CD14-positive monocyte (primary cell): ENCODE measurements around the gene CD55. TPM values are rescaled to one million over a fixed set of nuclear protein-coding genes. Genes with fewer than 3 reads are reported as not detected.

Experiments
- DNase-seq, 3 donors: peaks; one replicate each; pipeline ENCODE4 v3.0.0-alpha.2; 2011 to 2022
- H2AFZ ChIP-seq: 2 replicates; pipeline ENCODE4 v1.6.0; 2012; ENCODE audit warnings: mild to moderate bottlenecking, low read depth, low read length, inconsistent platforms; ENCODE audit not compliant: insufficient read depth, poor library complexity, severe bottlenecking
- H3K27ac ChIP-seq, 2 donors: 1 replicate in 1 of 2; 2 replicates in 1 of 2; pipeline ENCODE4 v1.5.1; 2012 to 2013; ENCODE audit warnings: low read length in 2 of 2, control low read depth in 1 of 2, inconsistent platforms in 1 of 2, low read depth in 1 of 2, mild to moderate bottlenecking in 1 of 2
- H3K27me3 ChIP-seq, 2 donors: one replicate each; pipeline versions ENCODE4 v1.6.0 to v1.6.1; 2011 to 2013; ENCODE audit warnings: low read length in 2 of 2; ENCODE audit not compliant: control insufficient read depth in 2 of 2, insufficient read depth in 2 of 2
- H3K36me3 ChIP-seq, 2 donors: replicated peaks in 1 of 2; 1 replicate in 1 of 2; 2 replicates in 1 of 2; pipeline versions ENCODE4 v1.5.1 to v1.6.1; 2012 to 2013; ENCODE audit warnings: low read length in 2 of 2, control low read depth in 1 of 2, inconsistent platforms in 1 of 2, mild to moderate bottlenecking in 1 of 2; ENCODE audit not compliant: insufficient read depth in 2 of 2, control insufficient read depth in 1 of 2
- H3K4me1 ChIP-seq, 2 donors: 1 replicate in 1 of 2; 2 replicates in 1 of 2; pipeline versions ENCODE4 v1.5.1 to v1.6.1; 2012 to 2013; ENCODE audit warnings: low read length in 2 of 2, control low read depth in 1 of 2, inconsistent platforms in 1 of 2, mild to moderate bottlenecking in 1 of 2, moderate library complexity in 1 of 2; ENCODE audit not compliant: insufficient read depth in 2 of 2, control insufficient read depth in 1 of 2
- H3K4me2 ChIP-seq: replicated peaks from 2 replicates; pipeline ENCODE3; 2012; ENCODE audit warnings: low read length, moderate library complexity, mild to moderate bottlenecking; ENCODE audit not compliant: poor library complexity, severe bottlenecking; ENCODE audit errors: extremely low read depth
- H3K4me3 ChIP-seq, 3 experiments: fragments of 200-600 bp in 1 of 3; sonication (generic) in 1 of 3; replicated peaks in 1 of 3; 1 replicate in 2 of 3; 2 replicates in 1 of 3; pipeline ENCODE4 v1.5.1; 2011 to 2013; ENCODE audit warnings: low read length in 3 of 3, mild to moderate bottlenecking in 3 of 3, control low read depth in 2 of 3, low read depth in 2 of 3, inconsistent platforms in 1 of 3, moderate library complexity in 1 of 3
- H3K79me2 ChIP-seq: 2 replicates; pipeline ENCODE4 v1.6.0; 2012; ENCODE audit warnings: mild to moderate bottlenecking, control low read depth, inconsistent platforms, low read length, moderate library complexity; ENCODE audit not compliant: insufficient read depth
- H3K9ac ChIP-seq: 2 replicates; pipeline ENCODE4 v1.6.0; 2017; ENCODE audit warnings: low read length, mild to moderate bottlenecking; ENCODE audit not compliant: insufficient read depth, poor library complexity, severe bottlenecking
- H3K9me3 ChIP-seq, 2 donors: replicated peaks in 1 of 2; 1 replicate in 1 of 2; 2 replicates in 1 of 2; pipeline versions ENCODE4 v1.5.1 to v1.6.1; 2012 to 2013; ENCODE audit warnings: low read length in 2 of 2, control low read depth in 1 of 2; ENCODE audit not compliant: control insufficient read depth in 1 of 2, insufficient read depth in 1 of 2
- H4K20me1 ChIP-seq: 2 replicates; pipeline ENCODE4 v1.6.0; 2012; ENCODE audit warnings: mild to moderate bottlenecking, low read length, control low read depth, moderate library complexity; ENCODE audit not compliant: insufficient read depth
- H3K27ac Mint-ChIP-seq, 7 donors: one replicate each; pipeline ENCODE4 v1.8.0; 2020; ENCODE audit warnings: mild to moderate bottlenecking in 7 of 7, mixed read lengths in 7 of 7, moderate library complexity in 6 of 7, inconsistent platforms in 2 of 7
- H3K27me3 Mint-ChIP-seq, 3 donors: one replicate each; pipeline ENCODE4 v1.8.0; 2021 to 2022; ENCODE audit warnings: low read depth in 3 of 3, mild to moderate bottlenecking in 3 of 3, mixed read lengths in 3 of 3, moderate library complexity in 3 of 3, inconsistent platforms in 1 of 3
- H3K36me3 Mint-ChIP-seq, 2 donors: one replicate each; pipeline ENCODE4 v1.8.0; 2020; ENCODE audit warnings: mixed read lengths in 2 of 2, inconsistent platforms in 1 of 2, mild to moderate bottlenecking in 1 of 2
- H3K4me1 Mint-ChIP-seq: one replicate; pipeline ENCODE4 v1.8.0; 2020; ENCODE audit warnings: mild to moderate bottlenecking, mixed read lengths
- H3K4me3 Mint-ChIP-seq, 2 donors: one replicate each; pipeline ENCODE4 v1.8.0; 2020; ENCODE audit warnings: mild to moderate bottlenecking in 2 of 2, mixed read lengths in 2 of 2, moderate library complexity in 1 of 2
- H3K9me3 Mint-ChIP-seq, 7 donors: one replicate each; pipeline ENCODE4 v1.8.0; 2020 to 2022; ENCODE audit warnings: mixed read lengths in 7 of 7, mild to moderate bottlenecking in 6 of 7, moderate library complexity in 6 of 7, inconsistent platforms in 2 of 7
- WGBS: methylation state at CpG from one replicate; pipeline ENCODE4 v1.1.5; 2013; ENCODE audit warnings: missing lambda C conversion rate; ENCODE audit not compliant: insufficient coverage; 5-methylcytosine and 5-hydroxymethylcytosine counted together
- intact Hi-C, 2 donors: fragments of 100-400 bp; cut with micrococcal nuclease; formaldehyde crosslinking; loops; one replicate each; pipeline versions ENCODE4 v1.15.0 to v1.15.1; 2023
- polyA plus RNA-seq, 3 donors: library from polyadenylated mRNA; depleted of rRNA in 1 of 3; unstranded in 2 of 3; stranded (reverse) in 1 of 3; fragments of 300-500 nt in 2 of 3; fragments of >200 nt in 1 of 3; fragmentation: Illumina TruSeq in 2 of 3; gene quantifications; 1 replicate in 2 of 3; 2 replicates in 1 of 3; pipeline ENCODE4 v1.2.3, GENCODE V29; 2012 to 2021
- TF ChIP-seq, protein P1 (sequence below): fragments of 200-600 bp; IDR thresholded peaks from one replicate; pipeline ENCODE4 v1.8.0; 2022; ENCODE audit warnings: antibody characterized with exemption, mild to moderate bottlenecking

The CD55 gene
- polyA plus RNA-seq, 3 donors: 171 to 221 (median 182) TPM

DNA sequence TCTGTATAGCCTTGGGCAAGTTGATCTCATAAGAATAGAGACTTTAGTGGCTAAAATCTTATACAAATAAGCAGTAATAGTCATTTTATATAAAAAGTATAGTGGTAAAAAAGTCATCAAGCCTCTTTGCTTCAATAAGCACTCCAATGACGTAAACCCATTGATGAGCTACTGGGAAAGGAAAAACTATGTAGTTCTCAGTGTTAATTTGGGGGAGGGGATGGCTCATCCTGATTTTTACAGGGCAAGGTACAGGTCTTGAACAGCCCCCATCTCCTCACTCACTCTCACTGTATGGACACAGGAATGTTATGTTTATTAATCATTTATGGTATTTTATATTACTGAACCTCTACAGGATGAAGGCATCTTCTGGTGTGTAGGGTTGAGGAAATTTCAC is 38.1 kb upstream of the CD55 start:
- no peak overlapping the region for H3K4me3 ChIP-seq
- no peaks in the 10 kb centered on the region for H4K20me1 ChIP-seq
- no peaks in the 10 kb centered on the region for H3K79me2 ChIP-seq
- peaks cover 0 to 1% (median 0%) of the 10 kb centered on the region in 3 donors for H3K27me3 Mint-ChIP-seq
- H3K36me3 Mint-ChIP-seq: peaks cover 0 to 2% of the 10 kb centered on the region in 2 donors
- peaks cover 17% of the 10 kb centered on the region for H3K4me1 Mint-ChIP-seq
- no peak overlapping the region for H3K27ac ChIP-seq
- no peak overlapping the region for H3K9ac ChIP-seq
- H3K9me3 ChIP-seq: no peaks in the 10 kb centered on the region
- no peaks in the 10 kb centered on the region for H3K36me3 ChIP-seq
- TF ChIP-seq, protein P1, sequence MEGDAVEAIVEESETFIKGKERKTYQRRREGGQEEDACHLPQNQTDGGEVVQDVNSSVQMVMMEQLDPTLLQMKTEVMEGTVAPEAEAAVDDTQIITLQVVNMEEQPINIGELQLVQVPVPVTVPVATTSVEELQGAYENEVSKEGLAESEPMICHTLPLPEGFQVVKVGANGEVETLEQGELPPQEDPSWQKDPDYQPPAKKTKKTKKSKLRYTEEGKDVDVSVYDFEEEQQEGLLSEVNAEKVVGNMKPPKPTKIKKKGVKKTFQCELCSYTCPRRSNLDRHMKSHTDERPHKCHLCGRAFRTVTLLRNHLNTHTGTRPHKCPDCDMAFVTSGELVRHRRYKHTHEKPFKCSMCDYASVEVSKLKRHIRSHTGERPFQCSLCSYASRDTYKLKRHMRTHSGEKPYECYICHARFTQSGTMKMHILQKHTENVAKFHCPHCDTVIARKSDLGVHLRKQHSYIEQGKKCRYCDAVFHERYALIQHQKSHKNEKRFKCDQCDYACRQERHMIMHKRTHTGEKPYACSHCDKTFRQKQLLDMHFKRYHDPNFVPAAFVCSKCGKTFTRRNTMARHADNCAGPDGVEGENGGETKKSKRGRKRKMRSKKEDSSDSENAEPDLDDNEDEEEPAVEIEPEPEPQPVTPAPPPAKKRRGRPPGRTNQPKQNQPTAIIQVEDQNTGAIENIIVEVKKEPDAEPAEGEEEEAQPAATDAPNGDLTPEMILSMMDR: no peak
- peaks cover 11 to 16% of the 10 kb centered on the region in 2 donors for H3K4me1 ChIP-seq
- no peak overlapping the region for H3K4me2 ChIP-seq
- intact Hi-C loops: no loop called here
- no CpG with 5 or more reads among the region's 1 CpG for WGBS
- no peak overlapping the region for H3K27ac Mint-ChIP-seq
- no peak overlapping the region for H3K4me3 Mint-ChIP-seq
- no peaks in the 10 kb centered on the region for H3K27me3 ChIP-seq
- no peaks in the 10 kb centered on the region for H3K9me3 Mint-ChIP-seq
- H2AFZ ChIP-seq: no peak overlapping the region
- no peak for DNase-seq

DNA sequence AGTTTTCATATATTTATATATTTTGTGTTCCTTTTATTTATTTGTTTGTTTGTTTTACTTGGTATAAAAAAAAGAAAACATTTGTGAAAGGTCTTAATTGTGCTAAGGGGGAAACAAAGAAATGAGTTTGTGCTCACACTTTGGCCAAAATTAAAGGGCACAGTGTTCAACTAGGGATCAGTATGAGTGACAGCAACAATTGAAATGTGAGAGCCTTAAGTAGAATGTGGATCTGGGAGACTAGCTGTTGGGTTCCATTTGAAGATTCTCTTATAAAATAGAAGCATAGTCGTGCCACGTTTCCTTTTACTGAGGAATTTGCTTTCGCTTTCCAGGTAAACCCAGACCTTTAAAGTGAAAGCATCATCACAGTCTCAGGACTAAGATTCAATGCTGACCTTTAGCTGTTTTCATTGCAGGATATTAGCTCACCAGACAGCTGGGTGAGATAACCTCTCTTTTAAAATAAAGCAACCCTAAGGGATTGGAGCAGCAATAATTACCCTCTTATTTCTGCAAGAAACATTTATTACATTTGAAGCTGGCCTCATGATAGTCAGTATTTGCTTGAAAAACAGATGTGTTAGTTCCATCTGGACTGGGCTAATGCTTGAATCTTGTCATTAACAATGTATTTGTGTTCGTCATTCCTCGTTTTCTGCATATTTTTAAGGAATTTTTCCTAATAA is 37.1 kb upstream of the CD55 start:
- DNase-seq: no peak
- Mint-ChIP-seq H3K4me3 (no peak overlapping the region), H3K9me3 (no peaks in the 10 kb centered on the region), H3K27me3 (peaks cover 0 to 1% (median 0%) of the 10 kb centered on the region in 3 donors), H3K4me1 (peaks cover 17% of the 10 kb centered on the region), H3K36me3 (peaks cover 0 to 2% of the 10 kb centered on the region in 2 donors), H3K27ac (no peak overlapping the region)
- Histone ChIP-seq H3K27ac (no peak overlapping the region), H3K4me1 (peaks cover 11 to 16% of the 10 kb centered on the region in 2 donors), H4K20me1 (no peaks in the 10 kb centered on the region), H3K9me3 (no peaks in the 10 kb centered on the region), H3K9ac (no peak overlapping the region), H3K4me3 (no peak overlapping the region), H3K79me2 (no peaks in the 10 kb centered on the region), H3K27me3 (no peaks in the 10 kb centered on the region), H3K36me3 (no peaks in the 10 kb centered on the region), H2AFZ (no peak overlapping the region), H3K4me2 (no peak overlapping the region)
- intact Hi-C loops: no loop called here
- WGBS: no CpG with 5 or more reads among the region's 5 CpGs
- TF ChIP-seq, protein P1: no peak
